ENCODE results near the gene GRHPR. TPM values are rescaled to one million over a fixed set of nuclear protein-coding genes. Genes with fewer than 3 reads are reported as not detected.
A peak's percentile ranks its signal among the peaks of the same experiment; 100 is the strongest.

The GRHPR gene
- polyA plus RNA-seq (2011; rRNA removed) (159 and 227 TPM in 2 replicates), polyA minus RNA-seq (2011; rRNA and poly(A)+ RNA removed) (102 and 164 TPM in 2 replicates)

DNA sequence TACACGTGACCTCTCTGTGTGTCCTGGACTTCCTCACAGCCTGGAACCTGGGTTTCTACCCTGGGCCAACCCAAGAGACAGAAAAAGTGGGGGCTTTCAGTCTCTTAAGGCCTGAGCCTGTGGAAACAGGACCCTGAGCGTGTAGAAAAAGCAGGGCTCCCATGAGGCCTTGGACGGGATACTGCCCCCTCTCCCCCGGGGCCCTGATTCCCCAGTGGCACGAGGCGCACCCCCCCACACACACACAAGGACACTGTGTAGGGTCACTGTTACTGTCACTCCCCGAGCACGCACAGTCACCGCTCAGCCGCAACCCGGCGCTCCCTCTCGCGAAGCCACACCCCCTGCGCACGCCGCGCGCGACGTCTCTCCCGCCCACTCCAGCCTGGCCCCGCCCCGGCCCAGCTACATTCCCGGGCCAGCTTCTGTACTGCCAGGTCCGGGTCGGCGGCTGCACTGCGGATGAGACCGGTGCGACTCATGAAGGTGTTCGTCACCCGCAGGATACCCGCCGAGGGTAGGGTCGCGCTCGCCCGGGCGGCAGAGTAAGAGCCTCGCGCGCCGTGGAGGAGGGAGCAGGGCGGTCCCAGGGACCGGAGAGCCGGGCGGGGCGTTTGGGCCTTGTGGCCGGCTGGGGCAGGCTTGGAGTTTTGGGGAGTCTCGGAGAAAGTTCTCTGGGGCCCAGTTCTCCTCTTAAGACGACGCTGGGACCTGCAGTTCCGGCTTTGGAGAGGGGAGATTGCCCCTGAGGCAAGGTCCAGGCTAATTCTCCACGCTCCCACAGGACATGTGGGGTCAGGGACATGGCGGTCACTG is at the start of gene GRHPR:
TSS of gene GRHPR (plus strand) at position 408 of the 816 bp plus-strand sequence. CDS start at position 463, 55 bp downstream.
- POLR2A ChIA-PET = interaction anchor here (1.0 kb wide), 1 partner anchor 302 kb away, joined by 3 read pairs; the partner anchor contains the start of gene ZCCHC7
- CTCF ChIA-PET = interaction anchor here (0.7 to 1.2 kb wide), 2 partner anchors 27 to 426 kb away, joined by 3 read pairs; no protein-coding TSS in a partner anchor
- Histone ChIP-seq H3K4me3 (ENCODE audit: low read depth, low read length) (peak within 1 kb of the TSS; percentile 94), H3K36me3 (ENCODE audit: control insufficient read depth, insufficient read depth, low read length) (peaks cover 12% of the 10 kb centered on the region), H3K27me3 (ENCODE audit: control insufficient read depth, insufficient read depth, low read length) (no peaks in the 10 kb centered on the region)
- DNase-seq (ENCODE audit: low read depth) = no peak
- TF ChIP-seq, protein P1, sequence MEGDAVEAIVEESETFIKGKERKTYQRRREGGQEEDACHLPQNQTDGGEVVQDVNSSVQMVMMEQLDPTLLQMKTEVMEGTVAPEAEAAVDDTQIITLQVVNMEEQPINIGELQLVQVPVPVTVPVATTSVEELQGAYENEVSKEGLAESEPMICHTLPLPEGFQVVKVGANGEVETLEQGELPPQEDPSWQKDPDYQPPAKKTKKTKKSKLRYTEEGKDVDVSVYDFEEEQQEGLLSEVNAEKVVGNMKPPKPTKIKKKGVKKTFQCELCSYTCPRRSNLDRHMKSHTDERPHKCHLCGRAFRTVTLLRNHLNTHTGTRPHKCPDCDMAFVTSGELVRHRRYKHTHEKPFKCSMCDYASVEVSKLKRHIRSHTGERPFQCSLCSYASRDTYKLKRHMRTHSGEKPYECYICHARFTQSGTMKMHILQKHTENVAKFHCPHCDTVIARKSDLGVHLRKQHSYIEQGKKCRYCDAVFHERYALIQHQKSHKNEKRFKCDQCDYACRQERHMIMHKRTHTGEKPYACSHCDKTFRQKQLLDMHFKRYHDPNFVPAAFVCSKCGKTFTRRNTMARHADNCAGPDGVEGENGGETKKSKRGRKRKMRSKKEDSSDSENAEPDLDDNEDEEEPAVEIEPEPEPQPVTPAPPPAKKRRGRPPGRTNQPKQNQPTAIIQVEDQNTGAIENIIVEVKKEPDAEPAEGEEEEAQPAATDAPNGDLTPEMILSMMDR (IDR thresholded peaks at IDR 0.05; ENCODE audit: insufficient read depth, low read depth, low read length) = no peak

DNA sequence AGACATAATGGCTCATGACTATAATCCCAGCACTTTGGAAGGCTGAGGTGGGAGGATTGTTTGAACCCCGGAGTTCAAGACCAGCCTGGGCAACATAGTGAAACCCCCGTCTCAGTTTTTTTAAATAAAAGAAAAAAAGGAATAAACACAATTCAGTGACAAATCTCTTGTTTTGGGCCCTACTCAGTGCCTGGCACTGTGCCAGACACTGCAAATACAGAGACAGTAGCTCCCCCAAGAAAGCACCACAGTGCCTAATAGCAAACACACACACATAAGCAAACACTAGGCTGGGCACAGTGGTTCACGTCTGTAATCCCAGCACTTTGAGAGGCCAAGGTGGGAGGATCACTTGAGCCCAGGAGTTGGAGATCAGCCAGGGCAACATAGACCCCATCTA is 49.7 kb upstream of the GRHPR start:
- H3K27me3 ChIP-seq (ENCODE audit: control insufficient read depth, insufficient read depth, low read length) = peaks cover 3% of the 10 kb centered on the region; the same call in 1 of the 2 replicates
- POLR2A ChIA-PET = no interaction called here
- TF ChIP-seq, protein P1 (IDR thresholded peaks at IDR 0.05; ENCODE audit: insufficient read depth, low read depth, low read length) = no peak
- H3K36me3 ChIP-seq (ENCODE audit: control insufficient read depth, insufficient read depth, low read length) = no peaks in the 10 kb centered on the region
- no peak for DNase-seq (ENCODE audit: low read depth)
- CTCF ChIA-PET = interaction anchor here (1.2 kb wide), 1 partner anchor 499 kb away, joined by 3 read pairs; no protein-coding TSS in a partner anchor
- H3K4me3 ChIP-seq (ENCODE audit: low read depth, low read length) = no peak overlapping the region

DNA sequence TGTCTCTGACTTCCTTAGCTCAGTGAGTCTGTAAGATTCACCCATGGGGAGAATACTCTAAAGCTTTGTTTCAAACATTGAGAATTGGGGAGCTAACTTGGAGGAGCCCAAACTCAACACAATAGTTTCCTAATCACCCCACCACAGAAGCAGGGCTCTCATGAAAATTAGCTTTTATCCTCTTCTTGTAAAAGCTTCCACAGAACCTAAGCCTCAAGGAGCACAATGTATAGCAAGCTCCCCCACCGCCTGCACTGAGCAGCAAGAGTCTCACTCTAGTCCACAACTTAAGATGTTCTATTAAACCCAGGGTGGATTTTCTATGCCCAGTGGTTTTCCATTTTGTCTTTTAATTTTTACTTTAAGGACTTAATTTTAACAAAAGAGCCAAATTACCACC is 48.9 kb upstream of the GRHPR start:
- Histone ChIP-seq H3K27me3 (ENCODE audit: control insufficient read depth, insufficient read depth, low read length) (peaks cover 3% of the 10 kb centered on the region), H3K4me3 (ENCODE audit: low read depth, low read length) (no peak overlapping the region), H3K36me3 (ENCODE audit: control insufficient read depth, insufficient read depth, low read length) (no peaks in the 10 kb centered on the region)
- ChIA-PET POLR2A (no interaction called here), CTCF (interaction anchor here (0.6 to 1.2 kb wide), 2 partner anchors 69 to 500 kb away, joined by 3 read pairs; no protein-coding TSS in a partner anchor)
- TF ChIP-seq, protein P1 (IDR thresholded peaks at IDR 0.05; ENCODE audit: insufficient read depth, low read depth, low read length) = no peak
- no peak for DNase-seq (ENCODE audit: low read depth)

DNA sequence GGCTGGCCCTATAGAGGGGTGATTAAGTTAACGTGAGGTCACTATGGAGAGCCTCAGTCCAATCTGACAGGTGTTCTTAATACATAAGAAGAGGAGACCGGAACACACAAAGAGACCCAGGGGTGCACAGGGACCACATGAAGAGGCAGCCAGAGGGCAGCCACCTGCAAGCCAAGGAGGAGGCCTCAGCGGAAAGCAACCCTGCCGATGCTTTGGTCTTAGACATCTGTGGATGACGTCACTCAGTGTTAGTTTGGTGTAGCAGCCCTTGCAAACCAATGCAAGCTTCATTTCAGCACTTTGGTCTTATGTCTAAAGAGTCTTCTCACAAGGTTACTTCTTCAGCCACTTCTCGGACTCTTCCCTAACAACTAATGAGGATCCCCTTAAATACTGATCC is 47.6 kb upstream of the GRHPR start:
- ChIA-PET POLR2A (no interaction called here), CTCF (no interaction called here)
- Histone ChIP-seq H3K4me3 (ENCODE audit: low read depth, low read length) (no peak overlapping the region), H3K36me3 (ENCODE audit: control insufficient read depth, insufficient read depth, low read length) (no peaks in the 10 kb centered on the region), H3K27me3 (ENCODE audit: control insufficient read depth, insufficient read depth, low read length) (peaks cover 3% of the 10 kb centered on the region)
- no peak for DNase-seq (ENCODE audit: low read depth)
- TF ChIP-seq, protein P1 (IDR thresholded peaks at IDR 0.05; ENCODE audit: insufficient read depth, low read depth, low read length) = no peak
